Astrocyte of the cerebellum (primary cell): Measurements from ENCODE around the gene TRAPPC2L.

ENCODE experiments used
- DNase-seq: peaks from one replicate; pipeline ENCODE4 v3.0.0-alpha.2; 2011; ENCODE audit warnings: low read depth
- H3K4me3 ChIP-seq: 2 replicates; pipeline ENCODE4 v1.5.1; 2011; ENCODE audit warnings: mild to moderate bottlenecking, low read depth, low read length, moderate library complexity
- CTCF ChIP-seq: IDR thresholded peaks from 2 replicates; pipeline ENCODE4 v1.5.1; 2012; ENCODE audit warnings: low read length, low read depth, moderate library complexity, mild to moderate bottlenecking; ENCODE audit errors: missing control alignments
- in situ Hi-C: cut with HindIII; loops from 2 replicates; pipeline ENCODE4 v1.10.0; 2017; ENCODE audit warnings: low sequenced_read_pairs

Gene TRAPPC2L

DNA sequence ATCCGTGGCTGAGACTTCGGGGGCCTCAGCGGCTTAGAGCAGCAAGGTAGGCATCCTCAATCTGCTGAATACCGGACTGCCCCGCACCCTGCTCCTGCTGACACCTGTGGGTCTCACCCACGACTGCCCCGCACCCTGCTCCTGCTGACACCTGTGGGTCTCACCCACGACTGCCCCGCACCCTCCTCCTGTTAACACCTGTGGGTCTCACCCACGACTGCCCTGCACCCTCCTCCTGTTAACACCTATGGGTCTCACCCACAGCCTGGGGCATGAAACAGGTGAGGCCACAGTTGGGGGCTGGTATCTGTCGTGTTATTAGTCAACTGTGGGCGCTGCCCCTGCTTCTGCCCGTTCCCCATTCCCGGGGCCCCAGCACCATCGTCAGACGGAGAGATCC lies 45.8 kb downstream of the TRAPPC2L start:
- DNase-seq = no peak
- in situ Hi-C loops = no loop called here
- no peak for TF ChIP-seq CTCF
- no peak overlapping the region for H3K4me3 ChIP-seq

- no peak overlapping the region for H3K4me3 ChIP-seq
- in situ Hi-C loops = no loop called here
- DNase-seq = no peak
- TF ChIP-seq CTCF = no peak
These were observed 46.3 kb downstream of the TRAPPC2L start for GRCh38 chr16:88903267-88903666.

DNA sequence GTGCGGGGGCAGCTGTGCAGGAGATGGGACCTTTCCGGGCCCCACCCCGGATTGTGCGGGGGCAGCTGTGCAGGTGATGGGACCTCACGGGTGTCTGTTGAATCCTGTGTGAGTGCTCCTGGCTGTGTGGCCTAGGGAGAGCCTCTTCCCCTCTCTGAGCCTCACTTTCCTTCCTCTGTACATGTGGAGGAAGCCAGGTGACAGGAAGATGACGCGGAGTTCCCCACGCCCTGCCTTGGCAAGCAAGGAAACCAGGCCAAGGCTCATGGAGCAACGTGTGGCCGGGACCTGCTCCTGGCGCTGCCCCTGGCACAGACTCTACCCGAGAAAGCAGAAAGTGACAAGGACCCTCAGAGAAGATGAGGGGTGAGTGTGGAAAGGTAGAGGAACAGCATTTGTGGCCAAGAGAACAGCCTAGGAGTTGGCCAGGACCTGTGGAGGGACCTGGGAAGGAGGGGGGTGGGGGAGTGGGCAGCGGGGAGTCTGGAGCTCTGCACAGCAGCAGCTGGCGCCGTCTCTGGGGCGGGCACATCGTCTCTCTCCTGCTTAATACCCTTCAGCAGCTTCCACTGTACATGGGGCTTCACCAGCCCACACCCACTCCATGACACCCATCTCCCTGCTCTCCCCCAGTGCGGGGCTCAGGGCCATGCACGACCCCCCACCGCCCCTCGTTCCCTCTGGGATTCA lies 47.9 kb downstream of the TRAPPC2L start:
- in situ Hi-C loops = no loop called here
- H3K4me3 ChIP-seq = no peak overlapping the region
- TF ChIP-seq CTCF = no peak
- DNase-seq = no peak

DNA sequence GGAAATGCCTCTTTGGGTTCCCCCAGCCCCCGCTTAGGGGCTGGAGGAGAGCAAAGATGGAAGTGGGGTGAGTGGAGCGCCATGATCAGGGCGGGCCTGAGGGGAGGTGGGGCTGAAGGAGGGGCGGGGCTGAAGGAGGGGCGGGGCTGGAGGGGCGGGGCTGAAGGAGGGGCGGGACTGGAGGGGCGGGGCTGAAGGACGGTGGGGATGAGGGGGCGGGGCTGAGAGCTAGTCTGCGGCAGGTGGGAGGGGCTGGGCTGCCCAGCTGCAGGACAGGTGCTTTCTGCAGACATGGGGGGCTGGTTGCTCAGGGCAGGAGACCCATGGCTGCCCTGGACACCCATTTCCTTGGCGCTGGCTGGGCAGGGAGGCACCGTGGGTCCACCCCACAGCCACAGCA lies 48.6 kb downstream of the TRAPPC2L start:
- DNase-seq = no peak
- no peak for TF ChIP-seq CTCF
- in situ Hi-C loops = no loop called here
- no peak overlapping the region for H3K4me3 ChIP-seq

DNA sequence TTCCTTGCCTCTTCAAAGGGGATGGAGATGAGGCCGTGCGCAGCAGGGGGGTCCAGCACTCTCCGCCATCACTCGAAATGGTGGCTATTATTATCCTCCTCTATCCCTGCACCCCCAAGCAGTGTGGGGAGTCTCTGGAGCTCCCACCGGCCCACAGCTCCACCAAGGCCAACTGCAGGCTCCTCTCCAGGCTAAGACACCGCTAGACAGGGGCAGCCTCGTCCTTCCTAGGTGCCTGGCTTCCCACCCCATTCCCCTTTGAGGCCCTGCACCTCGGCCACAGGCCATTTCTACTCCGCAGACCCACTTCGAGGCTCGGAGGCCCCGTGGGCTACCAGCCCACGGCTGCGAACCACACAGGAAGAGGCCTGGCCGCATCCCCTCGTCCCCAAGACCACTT lies 49.1 kb downstream of the TRAPPC2L start:
- no peak for DNase-seq
- TF ChIP-seq CTCF = no peak
- no peak overlapping the region for H3K4me3 ChIP-seq
- in situ Hi-C loops = no loop called here

DNA sequence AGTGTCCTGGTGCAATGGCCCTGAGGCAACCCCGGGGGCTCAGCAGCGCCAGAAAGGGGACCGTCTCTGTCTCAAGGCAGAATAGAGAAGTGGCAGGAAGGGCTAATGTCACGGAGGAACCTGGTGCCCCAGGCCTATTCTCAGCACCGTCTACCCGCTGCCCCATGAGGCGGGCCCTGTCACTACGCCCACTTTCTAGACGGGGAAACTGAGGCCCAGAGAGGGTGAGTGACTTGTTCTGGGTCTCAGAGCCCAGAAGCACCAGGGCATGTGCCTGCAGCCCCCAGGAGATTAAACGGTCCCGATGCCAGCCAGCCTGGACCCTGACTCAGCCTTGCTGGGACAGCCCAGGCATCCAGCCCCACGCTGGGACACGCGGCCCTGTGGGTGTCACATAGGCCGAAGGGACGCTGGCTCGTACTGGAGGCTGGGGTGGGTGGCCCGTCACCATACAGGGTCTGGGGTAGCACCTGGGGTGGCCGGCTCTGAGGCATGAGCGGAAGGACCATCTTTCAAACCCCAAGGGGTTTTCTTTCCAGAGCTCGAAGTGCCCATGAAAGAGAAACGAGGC lies 49.7 kb downstream of the TRAPPC2L start:
- in situ Hi-C loops = no loop called here
- no peak for TF ChIP-seq CTCF
- DNase-seq = no peak
- no peak overlapping the region for H3K4me3 ChIP-seq
